ENCODE results near the gene KRTAP29-1.
"Not testable (repeated sequence)": the region's sequence is repeated elsewhere in the genome, so short reads cannot be mapped to it uniquely, and the experiment has no call there.

Gene KRTAP29-1

GRCh38 chr17:41298458-41299135 lies 4.1 kb downstream of the KRTAP29-1 start:
- DNase-seq (ENCODE audit: low spot score), result no peak

- DNase-seq (ENCODE audit: low spot score), result no peak
Observed at GRCh38 chr17:41296846-41297245, 5.8 kb downstream of the KRTAP29-1 start.

GRCh38 chr17:41294016-41294415 lies 8.6 kb downstream of the KRTAP29-1 start:
- DNase-seq (ENCODE audit: low spot score), result no peak

- DNase-seq (ENCODE audit: low spot score), result peak; percentile 54
Observed at GRCh38 chr17:41287050-41287449, 15.6 kb downstream of the KRTAP29-1 start.

- DNase-seq (ENCODE audit: low spot score), result peak; percentile 18
Observed at GRCh38 chr17:41284546-41284945, 18.1 kb downstream of the KRTAP29-1 start.

GRCh38 chr17:41284043-41284442 lies 18.6 kb downstream of the KRTAP29-1 start:
- no peak for DNase-seq (ENCODE audit: low spot score)

GRCh38 chr17:41278176-41278955 lies 24.3 kb downstream of the KRTAP29-1 start:
- peak; percentile 74 for DNase-seq (ENCODE audit: low spot score)

- not testable (repeated sequence) for DNase-seq (ENCODE audit: low spot score)
Observed at GRCh38 chr17:41275648-41276190, 26.9 kb downstream of the KRTAP29-1 start, which contains the start of gene KRTAP9-7. KRTAP9-7 (plus strand) TSS chr17:41275698; CDS start chr17:41275698, 0 bp downstream.

GRCh38 chr17:41271858-41272257 lies 30.8 kb downstream of the KRTAP29-1 start:
- no peak for DNase-seq (ENCODE audit: low spot score)

GRCh38 chr17:41271323-41271722 lies 31.3 kb downstream of the KRTAP29-1 start:
- not testable (repeated sequence) for DNase-seq (ENCODE audit: low spot score)

GRCh38 chr17:41267711-41268110 lies 34.9 kb downstream of the KRTAP29-1 start:
- no peak for DNase-seq (ENCODE audit: low spot score)

- DNase-seq (ENCODE audit: low spot score), result no peak
Observed at GRCh38 chr17:41265078-41265477, 37.6 kb downstream of the KRTAP29-1 start, which contains the start of gene KRTAP9-6. KRTAP9-6 (plus strand) TSS chr17:41265378; CDS start chr17:41265378, 0 bp downstream.

- no peak for DNase-seq (ENCODE audit: low spot score)
Observed at GRCh38 chr17:41264599-41264998, 38.1 kb downstream of the KRTAP29-1 start.

- DNase-seq (ENCODE audit: low spot score), result no peak
Observed at GRCh38 chr17:41263212-41263611, 39.4 kb downstream of the KRTAP29-1 start.

GRCh38 chr17:41258406-41258805 lies 44.2 kb downstream of the KRTAP29-1 start:
- no peak for DNase-seq (ENCODE audit: low spot score)

GRCh38 chr17:41256291-41256685 lies 46.4 kb downstream of the KRTAP29-1 start:
- no peak for DNase-seq (ENCODE audit: low spot score)

- DNase-seq (ENCODE audit: low spot score), result not testable (repeated sequence)
Observed at GRCh38 chr17:41255381-41256290, 47.0 kb downstream of the KRTAP29-1 start, which contains the start of gene KRTAP9-9. KRTAP9-9 (plus strand) TSS chr17:41255384.

GRCh38 chr17:41254861-41255260 lies 47.8 kb downstream of the KRTAP29-1 start:
- DNase-seq (ENCODE audit: low spot score), result no peak

Data from kidney tubule cell (primary cell).